Measurements from ENCODE around the gene FAM200A. TPM values are rescaled to one million over a fixed set of nuclear protein-coding genes. Genes with fewer than 3 reads are reported as not detected.

FAM200A gene
- total and polyA plus RNA-seq, 4 donors = 1.0 to 4.6 (median 2.1) TPM

- Histone ChIP-seq H3K36me3 (ENCODE audit: control insufficient read depth in 4 of 4, insufficient read depth in 3 of 4, low read depth in 1 of 4, low read length in 3 of 4) (no peaks in the 10 kb centered on the region), H3K4me1 (ENCODE audit: control insufficient read depth in 4 of 4, insufficient read depth in 4 of 4, low read length in 3 of 4) (no peaks in the 10 kb centered on the region), H3K4me3 (ENCODE audit: low read depth in 1 of 3, low read length in 3 of 3) (no peak overlapping the region), H3K27ac (ENCODE audit: low read depth in 1 of 2, low read length in 2 of 2) (no peak overlapping the region), H3K9me3 (ENCODE audit: control insufficient read depth in 4 of 4, low read length in 3 of 4) (no peaks in the 10 kb centered on the region), H3K9ac (ENCODE audit: low read depth in 1 of 2, low read length in 2 of 2) (no peak overlapping the region), H3K27me3 (ENCODE audit: control insufficient read depth in 4 of 4, insufficient read depth in 4 of 4, low read length in 3 of 4) (no peaks in the 10 kb centered on the region)
- TF ChIP-seq NR2F2 (IDR thresholded peaks at IDR 0.05) (no peak), HNF4A (conservative IDR thresholded peaks at IDR 0.05) (no peak), HNF4G (IDR thresholded peaks at IDR 0.05) (no peak), YY1 (IDR thresholded peaks at IDR 0.05) (no peak), ATF3 (IDR thresholded peaks at IDR 0.05) (no peak), FOXA2 (IDR thresholded peaks at IDR 0.05) (no peak), JUND (IDR thresholded peaks at IDR 0.05) (no peak), RAD21 (IDR thresholded peaks at IDR 0.05) (no peak), TAF1 (conservative IDR thresholded peaks at IDR 0.05) (no peak), SP1 (IDR thresholded peaks at IDR 0.05) (no peak), REST (IDR thresholded peaks at IDR 0.05) (no peak), RXRA (IDR thresholded peaks at IDR 0.05) (no peak), EGR1 (IDR thresholded peaks at IDR 0.05; ENCODE audit: low read depth in 2 of 2) (no peak), CTCF (IDR thresholded peaks at IDR 0.05; ENCODE audit: low read depth, low read length, missing input control) (no peak), ZBTB33 (IDR thresholded peaks at IDR 0.05) (no peak), MAX (IDR thresholded peaks at IDR 0.05) (no peak), GABPA (IDR thresholded peaks at IDR 0.05 in 1 of 2, conservative IDR thresholded peaks at IDR 0.05 in 1 of 2) (no peak)
- 90% methylated on average over 1 of the region's 1 CpG for WGBS
- DNase-seq (ENCODE audit: low spot score) = no peak
Observed at GRCh38 chr7:99596408-99596955, 44.6 kb upstream of the FAM200A start.

All from liver (tissue), 9 donors.